HEK293T (cell line): ENCODE results near the gene UQCRFS1.

Experiments
- BHLHE40 ChIP-seq: fragments of 450-650 bp; IDR thresholded peaks from 2 replicates; pipeline ENCODE4 v1.6.1; 2016; ENCODE audit warnings: mild to moderate bottlenecking, moderate library complexity, borderline replicate concordance
- FOXA1 ChIP-seq: fragments of 450-650 bp; IDR thresholded peaks from 2 replicates; pipeline ENCODE4 v1.6.1; 2016; ENCODE audit warnings: mild to moderate bottlenecking
- FOXK2 ChIP-seq: fragments of 450-650 bp; IDR thresholded peaks from 2 replicates; pipeline ENCODE4 v1.6.1; 2016; ENCODE audit warnings: mild to moderate bottlenecking
- HDGF ChIP-seq: fragments of 450-650 bp; IDR thresholded peaks from 2 replicates; pipeline ENCODE4 v1.6.1; 2017; ENCODE audit warnings: antibody characterized with exemption, borderline replicate concordance
- L3MBTL2 ChIP-seq: fragments of 450-650 bp; conservative IDR thresholded peaks from 2 replicates; pipeline ENCODE4 v1.6.1; 2016; ENCODE audit warnings: mild to moderate bottlenecking
- LEF1 ChIP-seq: fragments of 450-650 bp; IDR thresholded peaks from 2 replicates; pipeline ENCODE4 v1.6.1; 2017; ENCODE audit warnings: mild to moderate bottlenecking, borderline replicate concordance
- SP1 ChIP-seq: fragments of 450-650 bp; IDR thresholded peaks from 2 replicates; pipeline ENCODE4 v1.6.1; 2017
- SUZ12 ChIP-seq: fragments of 450-650 bp; IDR thresholded peaks from 2 replicates; pipeline ENCODE4 v1.6.1; 2016; ENCODE audit warnings: mild to moderate bottlenecking
- ZNF384 ChIP-seq: fragments of 450-650 bp; IDR thresholded peaks from 2 replicates; pipeline ENCODE4 v1.6.1; 2016

DNA sequence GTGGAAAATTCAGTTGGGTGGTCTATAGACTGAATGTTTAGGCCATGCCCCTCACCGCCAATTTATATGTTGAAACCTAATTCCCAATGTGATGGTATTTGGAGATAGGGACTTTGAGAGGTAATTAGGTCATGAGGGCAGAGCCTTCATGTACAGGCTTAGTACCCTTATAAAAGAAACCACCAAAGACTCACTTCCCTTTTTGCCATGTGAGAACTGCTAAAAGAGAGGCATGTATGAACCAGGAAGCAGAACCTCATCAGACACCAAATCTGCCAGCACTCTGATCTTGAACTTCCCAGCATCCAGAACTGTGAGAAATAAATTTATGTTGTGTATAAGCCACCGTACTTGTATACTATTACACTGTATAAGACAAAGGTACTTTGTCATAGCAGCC lies 40.6 kb downstream of the UQCRFS1 start:
- TF ChIP-seq LEF1: no peak
- TF ChIP-seq FOXK2: no peak
- TF ChIP-seq FOXA1: no peak
- TF ChIP-seq SP1: no peak
- TF ChIP-seq SUZ12: no peak
- no peak for TF ChIP-seq BHLHE40
- TF ChIP-seq HDGF: no peak
- TF ChIP-seq L3MBTL2: no peak
- no peak for TF ChIP-seq ZNF384
